GM18907 (cell line): Measurements from ENCODE around the gene USP2.
A peak's percentile ranks its signal among the peaks of the same experiment; 100 is the strongest.

Experiments
- ATAC-seq: cut with Tn5 transposase; IDR thresholded peaks from one replicate; pipeline ENCODE4 v1.9.1; 2021; ENCODE audit warnings: mild to moderate bottlenecking, moderate library complexity; ENCODE audit not compliant: unreplicated experiment

The USP2 gene

GRCh38 chr11:119345685-119346084 lies 35.8 kb downstream of the USP2 start:
- no peak for ATAC-seq

- no peak for ATAC-seq
Observed at GRCh38 chr11:119344291-119345010, 37.0 kb downstream of the USP2 start.

GRCh38 chr11:119343726-119344125 lies 37.8 kb downstream of the USP2 start:
- ATAC-seq: no peak

GRCh38 chr11:119342362-119343130 lies 38.9 kb downstream of the USP2 start:
- ATAC-seq: no peak

GRCh38 chr11:119342023-119342300 lies 39.5 kb downstream of the USP2 start:
- no peak for ATAC-seq

GRCh38 chr11:119341222-119342022 lies 40.1 kb downstream of the USP2 start:
- no peak for ATAC-seq

GRCh38 chr11:119340335-119341221 lies 40.9 kb downstream of the USP2 start, which contains the start of gene C1QTNF5:
Gene C1QTNF5 (minus strand): TSS chr11:119340883. CDS start chr11:119340397, 486 bp downstream.
- no peak for ATAC-seq

- ATAC-seq: peak; percentile 35
Observed at GRCh38 chr11:119339589-119340334, 41.7 kb downstream of the USP2 start.

GRCh38 chr11:119338965-119339588 lies 42.4 kb downstream of the USP2 start:
- no peak for ATAC-seq

- peak; percentile 26 for ATAC-seq
Observed at GRCh38 chr11:119338318-119338890, 43.1 kb downstream of the USP2 start.

- ATAC-seq: no peak
Observed at GRCh38 chr11:119337581-119338317, 43.7 kb downstream of the USP2 start.

- no peak for ATAC-seq
Observed at GRCh38 chr11:119336744-119337469, 44.6 kb downstream of the USP2 start.

- ATAC-seq: no peak
Observed at GRCh38 chr11:119335655-119336543, 45.6 kb downstream of the USP2 start.

- no peak for ATAC-seq
Observed at GRCh38 chr11:119335091-119335654, 46.3 kb downstream of the USP2 start.

GRCh38 chr11:119334174-119334930 lies 47.1 kb downstream of the USP2 start, which contains the start of gene RNF26:
Gene RNF26 (plus strand): TSS chr11:119334527. CDS start chr11:119335123, 596 bp downstream.
- ATAC-seq: peak; percentile 91
